NCI-H1092 (cell line): ENCODE results near the gene FTH1.
"Not testable (repeated sequence)": the region's sequence is repeated elsewhere in the genome, so short reads cannot be mapped to it uniquely, and the experiment has no call there.

Experiments
- DNase-seq: peaks from one replicate; lab custom pipeline; 2025; lab: John Stamatoyannopoulos, UW

The FTH1 gene

DNA sequence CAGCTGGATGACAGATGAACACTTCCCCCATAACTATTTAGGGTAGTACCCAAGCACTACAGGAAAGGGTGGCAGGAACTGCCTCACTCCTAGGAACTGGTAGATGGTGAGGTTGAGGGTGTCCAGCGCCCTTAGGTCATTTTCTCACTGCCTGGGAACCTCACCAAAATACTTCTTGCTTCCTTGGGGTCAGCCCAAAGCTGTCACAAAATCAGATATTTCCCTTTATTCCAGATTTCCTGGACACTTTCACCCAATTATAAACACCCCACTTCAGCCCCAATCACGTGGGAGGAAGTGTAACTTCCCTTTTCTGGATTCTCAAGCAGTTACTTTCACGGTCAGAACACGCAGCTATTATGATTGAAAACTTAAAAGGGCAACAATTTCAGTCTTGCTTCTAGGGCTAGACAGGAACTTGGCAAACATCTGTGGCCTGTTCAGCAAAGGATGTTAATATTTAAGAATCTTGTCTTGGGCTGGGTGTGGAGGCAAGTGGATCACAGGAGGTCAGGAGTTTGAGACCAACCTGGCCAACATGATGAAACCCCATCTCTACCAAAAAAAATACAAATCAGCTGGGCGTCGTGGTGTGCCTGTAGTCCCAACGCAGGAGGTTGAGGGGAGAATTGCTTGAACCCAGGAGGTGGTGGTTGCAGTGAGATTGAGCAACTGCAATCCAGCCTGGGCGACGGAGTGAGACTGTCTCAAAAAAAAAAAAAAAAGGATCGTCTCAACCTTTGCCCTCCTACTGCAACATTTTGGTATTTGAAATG, 4.0 kb downstream of the FTH1 start:
- DNase-seq: no peak

DNA sequence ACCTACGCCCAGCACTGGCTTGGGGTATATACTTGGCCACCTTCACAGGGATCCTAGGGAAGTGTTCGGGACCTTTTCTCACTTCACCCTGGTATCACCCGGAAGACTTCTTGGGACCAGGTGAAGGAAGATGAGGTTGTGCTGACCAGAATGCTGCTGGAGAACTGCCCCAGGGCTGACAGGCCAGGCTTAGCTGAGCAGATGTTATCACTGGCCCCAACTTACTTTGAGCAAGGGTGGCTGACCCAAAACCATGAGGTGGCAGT, 4.5 kb downstream of the FTH1 start:
- DNase-seq: no peak

DNA sequence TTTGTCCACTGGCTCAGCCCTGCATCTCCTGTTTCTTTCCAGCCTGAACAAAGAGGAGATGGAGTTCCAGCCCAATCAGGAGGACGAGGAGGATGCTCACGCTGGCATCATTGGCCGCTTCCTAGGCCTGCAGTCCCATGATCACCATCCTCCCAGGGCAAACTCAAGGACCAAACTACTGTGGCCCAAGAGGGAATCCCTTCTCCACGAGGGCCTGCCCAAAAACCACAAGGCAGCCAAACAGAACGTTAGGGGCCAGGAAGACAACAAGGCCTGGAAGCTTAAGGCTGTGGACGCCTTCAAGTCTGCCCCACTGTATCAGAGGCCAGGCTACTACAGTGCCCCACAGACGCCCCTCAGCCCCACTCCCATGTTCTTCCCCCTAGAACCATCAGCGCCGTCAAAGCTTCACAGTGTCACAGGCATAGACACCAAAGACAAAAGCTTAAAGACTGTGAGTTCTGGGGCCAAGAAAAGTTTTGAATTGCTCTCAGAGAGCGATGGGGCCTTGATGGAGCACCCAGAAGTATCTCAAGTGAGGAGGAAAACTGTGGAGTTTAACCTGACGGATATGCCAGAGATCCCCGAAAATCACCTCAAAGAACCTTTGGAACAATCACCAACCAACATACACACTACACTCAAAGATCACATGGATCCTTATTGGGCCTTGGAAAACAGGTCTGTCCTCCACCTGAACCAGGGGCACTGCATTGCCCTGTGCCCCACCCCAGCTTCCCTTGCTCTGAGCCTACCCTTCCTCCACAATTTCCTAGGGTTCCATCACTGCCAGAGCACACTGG, 5.0 kb downstream of the FTH1 start:
- no peak for DNase-seq

DNA sequence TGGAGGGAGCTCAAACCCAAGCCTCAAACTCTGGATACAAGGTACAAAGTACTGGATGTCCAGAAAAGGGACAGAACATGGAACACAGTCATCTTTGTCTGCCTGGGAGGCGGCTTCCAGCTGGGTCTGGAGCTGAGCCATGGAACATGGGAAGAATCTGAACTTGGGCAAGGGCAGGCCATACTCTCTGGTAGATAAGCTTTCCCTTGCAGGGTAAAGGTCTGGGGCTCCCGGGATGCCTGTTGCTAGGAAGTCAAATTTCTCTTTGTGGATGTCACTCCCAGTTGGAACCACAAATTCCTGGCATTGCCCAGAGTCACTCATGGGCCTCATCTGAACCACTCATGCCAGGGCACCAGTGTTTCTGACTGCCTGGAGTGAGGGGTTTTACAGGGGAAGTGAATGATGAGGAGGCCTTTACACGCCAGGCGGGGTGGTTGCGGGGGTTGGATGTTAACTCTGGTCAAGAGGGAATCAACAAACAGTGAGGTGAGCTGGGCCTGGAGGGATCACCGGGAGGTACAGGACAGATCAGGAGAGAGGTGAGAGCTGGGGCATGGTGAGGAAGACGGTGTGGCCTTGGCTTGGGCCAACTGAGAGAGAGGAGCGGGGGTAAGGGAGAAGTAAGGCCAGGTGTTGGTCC, 5.7 kb downstream of the FTH1 start:
- DNase-seq: no peak

DNA sequence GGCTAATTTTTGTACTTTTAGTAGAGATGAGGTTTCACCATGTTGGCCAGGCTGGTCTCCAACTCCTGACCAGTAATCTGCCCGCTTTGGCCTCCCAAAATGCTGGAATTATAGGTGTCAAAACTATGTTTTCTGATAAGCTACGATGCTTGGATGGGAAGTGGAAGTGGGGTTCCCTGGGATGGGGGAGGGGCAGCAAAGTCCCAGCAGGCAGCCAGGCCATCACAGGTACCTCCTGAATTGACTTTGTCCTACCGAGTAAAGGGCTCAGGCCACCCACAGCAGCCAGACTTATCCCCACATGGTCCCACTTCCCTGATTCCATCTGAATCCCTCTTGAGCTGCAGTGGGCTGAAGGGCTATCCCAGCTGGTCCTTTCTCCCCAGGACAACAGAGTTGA, 6.9 kb downstream of the FTH1 start:
- DNase-seq: no peak

DNA sequence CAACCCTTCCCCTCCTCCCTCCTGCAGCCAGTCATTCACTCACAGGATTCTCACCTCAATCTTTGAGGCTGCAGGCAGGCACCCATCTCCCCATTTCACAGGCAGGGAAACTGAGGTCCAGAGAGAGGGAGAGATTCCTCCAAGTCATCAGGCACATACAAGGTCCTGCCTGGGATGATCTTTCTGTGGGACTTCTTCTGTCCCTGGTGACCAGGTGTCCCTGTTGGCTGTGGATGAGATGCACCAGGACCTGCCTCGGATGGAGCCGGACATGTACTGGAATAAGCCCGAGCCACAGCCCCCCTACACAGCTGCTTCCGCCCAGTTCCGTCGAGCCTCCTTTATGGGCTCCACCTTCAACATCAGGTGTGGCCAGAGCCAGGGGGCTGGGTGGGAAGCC, 7.8 kb downstream of the FTH1 start:
- no peak for DNase-seq

DNA sequence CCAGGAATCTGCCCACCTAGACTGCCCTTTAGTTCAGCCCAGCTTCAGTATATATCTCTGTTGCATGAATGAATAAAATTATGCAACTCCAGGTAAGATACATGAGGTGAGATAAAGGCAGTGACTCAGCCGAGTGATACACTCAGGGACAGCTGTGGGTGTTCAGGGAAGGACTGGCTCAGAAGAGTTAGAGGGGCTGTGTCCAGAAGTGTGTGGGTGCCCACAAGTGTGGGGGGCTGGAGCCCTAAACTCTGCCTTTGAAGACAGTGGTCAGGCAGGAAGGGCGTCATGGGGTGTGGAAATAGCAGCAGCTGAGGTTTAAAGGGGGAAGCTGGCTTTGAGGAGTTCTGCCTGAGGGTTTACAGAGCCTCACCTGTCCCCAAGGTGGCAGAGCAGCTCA, 8.3 kb downstream of the FTH1 start:
- no peak for DNase-seq

DNA sequence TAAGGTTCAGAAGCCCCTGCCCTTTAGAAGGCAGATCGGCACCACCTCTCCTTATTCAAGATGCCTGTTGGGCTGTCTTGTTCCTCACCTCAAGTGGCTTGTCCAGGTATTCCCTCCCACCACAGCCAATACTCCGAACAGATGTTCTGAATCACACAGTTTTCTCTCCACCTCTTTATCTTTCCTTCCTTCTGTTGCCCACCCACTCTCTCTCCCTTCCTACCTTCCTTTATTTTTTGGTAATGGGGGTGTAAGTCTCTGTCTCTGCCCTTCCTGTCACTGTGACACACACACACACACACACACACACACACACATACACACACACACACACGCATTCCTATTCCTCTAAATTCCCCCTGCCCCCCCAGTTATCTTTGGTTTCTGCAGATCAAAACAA, 8.8 kb downstream of the FTH1 start:
- DNase-seq: no peak

DNA sequence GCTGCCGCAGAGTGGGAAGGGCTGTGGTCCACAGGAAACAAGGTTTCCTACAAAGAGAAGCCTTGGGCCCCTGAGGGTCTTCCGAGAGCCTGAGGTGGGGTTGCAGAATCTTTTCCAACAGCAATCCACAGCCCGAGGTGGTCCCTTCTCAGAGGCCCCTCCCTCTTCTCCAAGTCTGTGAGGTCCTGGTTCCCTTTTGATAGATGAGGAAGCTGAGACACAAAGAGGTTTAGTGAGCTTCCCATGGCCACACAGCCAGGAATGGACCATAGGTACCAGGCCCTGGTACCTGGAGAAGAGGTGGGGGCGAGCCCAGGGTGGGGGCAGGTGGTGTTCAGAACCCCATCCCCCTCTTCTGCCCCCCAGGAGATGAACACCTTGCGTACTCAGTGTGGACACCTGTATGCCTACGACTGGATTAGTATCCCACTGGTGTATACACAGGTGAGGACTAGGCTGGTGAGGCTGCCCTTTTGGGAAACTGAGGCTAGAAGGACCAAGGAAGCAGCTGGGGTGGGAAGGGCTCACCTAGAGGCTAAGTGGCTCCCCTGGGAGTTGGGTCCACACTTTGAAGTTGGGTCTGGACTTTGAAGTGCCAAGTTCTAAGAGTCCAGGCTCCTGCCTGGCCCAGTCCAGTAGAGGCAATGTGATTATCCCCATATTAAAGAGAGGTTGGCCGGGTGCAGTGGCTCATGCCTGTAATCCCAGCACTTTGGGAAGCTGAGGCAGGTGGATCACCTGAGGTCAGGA, 10.2 kb downstream of the FTH1 start:
- DNase-seq: no peak

DNA sequence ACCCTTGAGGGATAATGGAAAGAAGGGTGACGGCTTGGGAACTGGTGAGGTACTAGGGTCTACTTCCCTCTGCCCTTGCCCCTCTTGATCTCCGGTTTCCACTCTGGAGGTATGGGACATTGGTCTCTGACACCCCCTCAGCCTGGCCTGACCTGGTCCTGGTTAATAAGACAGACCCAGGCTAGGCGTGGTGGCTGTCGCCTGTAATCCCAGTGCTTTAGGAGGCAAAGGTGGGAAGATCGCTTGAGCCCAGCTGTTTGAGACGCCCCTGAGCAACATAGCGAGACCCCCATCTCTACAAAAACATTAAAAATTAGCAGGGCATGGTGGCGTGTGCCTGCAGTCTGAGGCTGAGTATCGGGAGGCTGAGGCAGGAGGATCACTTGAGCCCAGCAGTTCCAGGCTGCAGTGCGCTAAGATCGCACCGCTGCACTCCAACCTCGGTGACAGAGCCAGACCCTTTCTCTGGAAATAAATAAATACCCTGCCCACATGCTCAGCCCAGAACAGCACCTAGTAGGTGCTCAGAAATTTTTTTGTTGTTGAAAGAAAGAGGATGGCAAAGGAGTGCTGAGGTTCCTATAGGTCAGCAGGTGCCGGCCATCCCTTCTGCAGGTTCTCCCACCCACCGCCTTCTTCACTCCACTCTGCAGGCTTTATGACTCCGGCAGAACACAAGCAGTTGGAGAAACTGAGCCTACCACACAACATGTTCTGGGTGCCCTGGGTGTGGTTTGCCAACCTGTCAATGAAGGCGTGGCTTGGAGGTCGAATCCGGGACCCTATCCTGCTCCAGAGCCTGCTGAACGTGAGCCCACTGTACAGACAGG, 11.0 kb downstream of the FTH1 start:
- DNase-seq: no peak

DNA sequence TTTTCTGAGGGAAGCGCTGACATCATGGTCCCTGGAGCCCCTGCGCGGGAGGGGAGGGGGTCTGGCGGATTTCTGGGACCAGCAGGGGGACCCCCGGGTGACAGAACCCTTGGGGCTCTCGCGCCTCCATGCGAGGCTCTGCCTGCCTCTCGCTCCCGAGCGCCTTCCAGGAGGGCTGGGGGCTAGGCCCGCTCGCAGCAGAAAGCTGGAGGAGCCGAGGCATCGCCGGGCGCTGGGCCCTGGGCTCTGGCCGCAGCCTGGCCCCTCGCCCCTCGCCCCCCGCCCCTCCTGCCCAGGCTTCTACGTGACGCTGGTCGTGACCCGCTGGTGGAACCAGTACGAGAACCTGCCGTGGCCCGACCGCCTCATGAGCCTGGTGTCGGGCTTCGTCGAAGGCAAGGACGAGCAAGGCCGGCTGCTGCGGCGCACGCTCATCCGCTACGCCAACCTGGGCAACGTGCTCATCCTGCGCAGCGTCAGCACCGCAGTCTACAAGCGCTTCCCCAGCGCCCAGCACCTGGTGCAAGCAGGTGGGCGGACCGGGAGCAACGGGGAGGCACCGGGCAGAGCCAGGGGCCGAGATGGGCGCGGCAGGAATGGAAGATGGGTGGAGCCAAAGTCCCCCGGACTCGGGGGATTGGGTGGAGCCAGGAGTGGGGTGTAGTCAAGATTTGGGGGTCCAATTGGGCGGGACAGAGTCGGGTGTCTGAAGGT, 11.9 kb downstream of the FTH1 start:
- peak; percentile 23 for DNase-seq

DNA sequence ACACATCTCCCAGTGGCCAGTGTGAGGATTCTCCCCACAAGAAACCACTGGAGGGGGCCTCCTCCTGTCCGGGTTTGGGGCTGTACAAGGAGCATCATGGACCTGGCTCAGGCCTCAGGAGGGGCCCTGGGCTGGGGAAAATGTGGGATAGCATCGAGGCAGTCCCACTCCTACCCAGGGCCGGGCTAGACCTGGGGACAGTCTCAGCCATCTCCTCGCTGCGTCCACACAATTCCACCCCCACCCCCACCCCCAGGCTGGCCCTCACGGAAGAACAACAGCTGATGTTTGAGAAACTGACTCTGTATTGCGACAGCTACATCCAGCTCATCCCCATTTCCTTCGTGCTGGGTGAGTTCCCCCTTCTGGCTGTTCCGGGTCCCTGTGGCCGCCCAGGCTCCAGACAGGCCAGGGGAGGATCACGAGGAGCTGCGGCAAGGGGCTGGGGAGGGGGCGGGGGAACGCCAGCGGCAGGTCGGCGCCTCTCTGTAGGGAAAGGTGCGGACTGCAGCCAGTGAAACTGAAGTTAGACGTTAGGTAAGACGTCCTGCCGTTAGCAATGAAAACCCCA, 12.5 kb downstream of the FTH1 start:
- DNase-seq: no peak

DNA sequence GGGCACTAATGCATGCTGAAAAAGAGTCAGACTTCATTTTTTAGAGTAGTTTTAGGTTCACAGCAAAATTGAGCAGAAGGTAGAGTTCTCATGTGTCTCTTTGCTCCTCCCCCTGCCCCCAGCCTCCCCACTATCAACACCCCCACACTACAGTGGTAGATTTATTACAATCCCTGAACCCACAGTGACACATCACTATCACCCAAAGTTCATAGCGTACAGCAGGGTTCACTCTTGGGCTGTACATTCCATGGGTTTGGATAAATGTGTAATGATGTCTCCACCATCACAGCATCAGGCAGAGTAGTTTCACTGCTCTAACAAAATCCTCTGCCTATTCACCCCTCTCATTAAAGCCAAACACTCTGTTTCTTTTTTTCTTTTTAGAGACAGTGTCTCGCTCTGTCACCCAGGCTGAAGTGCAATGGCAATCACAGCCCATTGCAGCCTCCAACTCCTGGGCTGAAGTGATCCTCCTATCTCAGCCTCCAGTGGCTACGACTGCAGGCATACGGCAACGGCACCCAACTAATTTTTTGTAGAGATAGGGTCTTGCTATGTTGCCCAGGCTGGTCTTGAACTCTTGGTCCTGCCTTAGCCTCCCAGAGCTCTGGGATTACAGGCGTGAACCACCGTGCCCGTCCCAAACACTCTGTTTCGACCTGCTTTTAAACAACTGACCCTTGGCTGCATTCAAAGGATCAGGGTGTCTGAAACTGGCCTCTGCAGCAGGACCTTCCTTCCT, 13.2 kb downstream of the FTH1 start:
- DNase-seq: no peak

DNA sequence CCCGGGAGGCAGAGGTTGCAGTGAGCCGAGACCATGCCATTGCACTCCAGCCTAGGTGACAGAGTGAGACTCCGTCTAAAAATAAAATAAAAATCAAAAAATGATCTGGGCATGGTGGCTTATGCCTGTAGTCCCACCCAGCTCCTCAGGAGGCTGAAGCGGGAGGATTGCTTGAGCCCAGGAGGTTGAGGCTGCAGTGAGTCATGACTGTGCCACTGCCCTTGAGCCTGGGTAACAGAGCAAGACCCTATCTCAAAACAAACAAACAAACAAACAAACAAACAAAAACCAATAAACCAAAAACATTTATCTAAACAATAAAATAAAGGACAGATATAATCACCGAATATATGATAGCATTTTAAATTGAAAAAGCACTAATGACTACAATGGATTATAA, 13.8 kb downstream of the FTH1 start:
- not testable (repeated sequence) for DNase-seq

DNA sequence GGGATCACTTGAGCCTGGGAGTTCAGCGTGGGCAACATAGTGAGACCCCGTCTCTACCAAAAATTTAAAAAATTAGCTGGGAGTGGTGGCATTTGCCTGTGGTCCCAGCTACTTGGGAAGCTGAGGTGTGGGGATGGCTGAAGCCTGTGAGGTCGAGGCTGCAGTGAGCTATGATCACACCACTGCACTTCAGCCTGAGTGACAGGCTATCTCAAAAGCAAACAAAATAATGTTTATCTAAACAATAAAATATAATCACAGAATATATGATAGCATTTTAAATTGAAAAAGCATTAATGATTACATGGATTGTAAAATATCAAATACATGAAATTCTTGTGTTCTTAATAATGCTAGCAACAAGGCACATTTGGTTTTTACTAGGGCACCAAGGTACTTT, 14.6 kb downstream of the FTH1 start:
- no peak for DNase-seq

DNA sequence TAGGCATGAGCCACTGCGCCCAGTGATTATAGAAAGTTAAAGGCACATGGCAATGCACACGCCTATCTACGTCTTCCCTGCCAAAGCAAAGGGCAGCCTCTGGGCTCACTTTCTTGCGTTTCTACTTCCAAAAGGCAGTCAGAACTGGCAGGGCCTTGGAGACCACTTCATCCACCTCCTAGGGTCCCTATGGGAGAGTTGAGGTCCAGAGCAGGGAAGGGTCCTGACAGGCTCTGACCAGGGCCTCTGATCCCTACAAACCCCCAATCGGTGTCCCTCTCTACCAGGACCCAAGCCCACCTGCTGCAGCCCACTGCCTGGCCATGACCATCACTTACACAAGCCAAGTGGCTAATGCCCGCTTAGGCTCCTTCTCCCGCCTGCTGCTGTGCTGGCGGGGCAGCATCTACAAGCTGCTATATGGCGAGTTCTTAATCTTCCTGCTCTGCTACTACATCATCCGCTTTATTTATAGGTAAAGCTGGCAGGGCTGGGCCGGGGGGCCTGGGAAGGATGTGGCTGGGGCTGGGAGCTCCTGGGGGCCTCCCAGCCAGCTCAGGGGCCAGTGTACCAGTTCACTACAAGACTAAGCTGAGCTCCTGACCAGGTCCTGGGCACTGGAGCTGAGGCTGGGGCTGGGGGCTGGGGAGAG, 15.8 kb downstream of the FTH1 start:
- no peak for DNase-seq

DNA sequence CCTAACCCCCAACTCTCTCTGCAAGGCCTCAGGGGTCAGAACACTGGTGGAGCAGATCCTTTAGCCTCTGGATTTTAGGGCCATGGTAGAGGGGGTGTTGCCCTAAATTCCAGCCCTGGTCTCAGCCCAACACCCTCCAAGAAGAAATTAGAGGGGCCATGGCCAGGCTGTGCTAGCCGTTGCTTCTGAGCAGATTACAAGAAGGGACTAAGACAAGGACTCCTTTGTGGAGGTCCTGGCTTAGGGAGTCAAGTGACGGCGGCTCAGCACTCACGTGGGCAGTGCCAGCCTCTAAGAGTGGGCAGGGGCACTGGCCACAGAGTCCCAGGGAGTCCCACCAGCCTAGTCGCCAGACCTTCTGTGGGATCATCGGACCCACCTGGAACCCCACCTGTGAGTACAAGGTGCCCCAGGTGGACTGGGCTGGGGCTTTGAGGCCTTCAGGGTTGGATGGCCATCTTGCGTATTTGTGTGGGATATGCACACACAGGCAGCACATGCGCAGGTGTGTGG, 17.3 kb downstream of the FTH1 start, which contains the start of gene BEST1:
BEST1 (plus strand) TSS at position 317 of the 513 bp plus-strand sequence. CDS start 1,456 bp downstream, outside the sequence.
- no peak for DNase-seq

DNA sequence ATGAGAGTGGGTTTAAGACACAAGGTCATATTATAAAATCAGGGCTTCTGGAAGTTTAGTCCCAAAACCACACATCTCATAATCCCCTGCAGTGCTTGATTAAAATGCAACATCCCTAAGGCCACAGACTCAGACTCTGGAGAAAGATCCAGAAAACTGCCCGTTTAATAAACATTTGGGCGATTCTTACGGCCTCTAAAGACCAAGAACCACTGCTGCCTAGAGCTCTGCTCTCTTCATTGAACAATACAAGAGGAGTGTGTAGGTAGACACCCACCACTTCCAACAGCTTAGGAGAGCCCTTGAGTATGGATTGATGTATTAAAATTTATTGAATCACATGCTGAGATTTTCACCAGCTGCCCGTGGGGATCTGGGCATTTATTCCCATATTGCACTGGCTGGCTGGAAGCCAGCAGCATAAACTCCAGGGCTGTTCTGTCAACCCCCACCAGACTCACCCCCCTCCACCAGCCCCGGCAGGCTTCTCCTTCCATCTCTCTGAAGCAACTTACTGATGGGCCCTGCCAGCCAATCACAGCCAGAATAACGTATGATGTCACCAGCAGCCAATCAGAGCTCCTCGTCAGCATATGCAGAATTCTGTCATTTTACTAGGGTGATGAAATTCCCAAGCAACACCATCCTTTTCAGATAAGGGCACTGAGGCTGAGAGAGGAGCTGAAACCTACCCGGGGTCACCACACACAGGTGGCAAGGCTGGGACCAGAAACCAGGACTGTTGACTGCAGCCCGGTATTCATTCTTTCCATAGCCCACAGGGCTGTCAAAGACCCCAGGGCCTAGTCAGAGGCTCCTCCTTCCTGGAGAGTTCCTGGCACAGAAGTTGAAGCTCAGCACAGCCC, 18.0 kb downstream of the FTH1 start:
- DNase-seq: peak; percentile 77
